Measurements from ENCODE around the gene RAB23. TPM values are rescaled to one million over a fixed set of nuclear protein-coding genes. Genes with fewer than 3 reads are reported as not detected.

Gene RAB23
- total RNA-seq, 3 donors from 2014 or later = 10.4 to 11.7 (median 10.8) TPM

GRCh38 chr6:57215260-57215659 lies 6.8 kb downstream of the RAB23 start:
- Histone ChIP-seq H3K4me1 (no peaks in the 10 kb centered on the region), H3K4me3 (no peak overlapping the region), H3K9me3 (no peaks in the 10 kb centered on the region), H3K27me3 (no peaks in the 10 kb centered on the region), H3K36me3 (no peaks in the 10 kb centered on the region), H3K27ac (no peak overlapping the region)
- intact Hi-C loops (cut with DNase I; ENCODE audit: low total_unique reads) = no loop called here
- no peak for TF ChIP-seq POLR2A (IDR thresholded peaks at IDR 0.05)
- no peak for TF ChIP-seq POLR2AphosphoS5 (IDR thresholded peaks at IDR 0.05)
- TF ChIP-seq, protein P1, sequence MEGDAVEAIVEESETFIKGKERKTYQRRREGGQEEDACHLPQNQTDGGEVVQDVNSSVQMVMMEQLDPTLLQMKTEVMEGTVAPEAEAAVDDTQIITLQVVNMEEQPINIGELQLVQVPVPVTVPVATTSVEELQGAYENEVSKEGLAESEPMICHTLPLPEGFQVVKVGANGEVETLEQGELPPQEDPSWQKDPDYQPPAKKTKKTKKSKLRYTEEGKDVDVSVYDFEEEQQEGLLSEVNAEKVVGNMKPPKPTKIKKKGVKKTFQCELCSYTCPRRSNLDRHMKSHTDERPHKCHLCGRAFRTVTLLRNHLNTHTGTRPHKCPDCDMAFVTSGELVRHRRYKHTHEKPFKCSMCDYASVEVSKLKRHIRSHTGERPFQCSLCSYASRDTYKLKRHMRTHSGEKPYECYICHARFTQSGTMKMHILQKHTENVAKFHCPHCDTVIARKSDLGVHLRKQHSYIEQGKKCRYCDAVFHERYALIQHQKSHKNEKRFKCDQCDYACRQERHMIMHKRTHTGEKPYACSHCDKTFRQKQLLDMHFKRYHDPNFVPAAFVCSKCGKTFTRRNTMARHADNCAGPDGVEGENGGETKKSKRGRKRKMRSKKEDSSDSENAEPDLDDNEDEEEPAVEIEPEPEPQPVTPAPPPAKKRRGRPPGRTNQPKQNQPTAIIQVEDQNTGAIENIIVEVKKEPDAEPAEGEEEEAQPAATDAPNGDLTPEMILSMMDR (IDR thresholded peaks at IDR 0.05) = no peak
- DNase-seq (ENCODE audit: low spot score in 2 of 2) = no peak

DNA sequence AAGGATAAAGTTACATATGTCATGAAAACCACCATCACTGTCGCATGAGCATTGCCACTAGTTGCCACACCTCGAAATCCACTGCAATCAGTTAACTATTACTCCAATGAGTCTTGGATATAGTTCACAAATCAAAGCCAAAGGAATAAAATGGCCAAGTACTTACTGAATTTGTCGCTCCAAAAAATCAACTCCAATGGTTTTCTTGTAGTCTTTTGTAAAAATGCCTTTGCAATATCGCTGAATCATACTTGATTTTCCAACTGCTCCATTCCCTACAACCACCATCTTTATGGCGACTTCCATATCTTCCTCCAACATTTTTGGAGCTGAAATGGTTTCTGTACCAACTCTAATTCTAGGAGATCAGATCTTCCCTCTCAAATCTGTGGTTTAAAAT lies 12.0 kb downstream of the RAB23 start:
- Histone ChIP-seq H3K27ac (no peak overlapping the region), H3K4me1 (no peaks in the 10 kb centered on the region), H3K36me3 (no peaks in the 10 kb centered on the region), H3K27me3 (no peaks in the 10 kb centered on the region), H3K4me3 (no peak overlapping the region), H3K9me3 (no peaks in the 10 kb centered on the region)
- no peak for DNase-seq (ENCODE audit: low spot score in 2 of 2)
- intact Hi-C loops (cut with DNase I; ENCODE audit: low total_unique reads) = no loop called here
- TF ChIP-seq POLR2A (IDR thresholded peaks at IDR 0.05) (no peak), POLR2AphosphoS5 (IDR thresholded peaks at IDR 0.05) (no peak)
- TF ChIP-seq, protein P1 (IDR thresholded peaks at IDR 0.05) = no peak

DNA sequence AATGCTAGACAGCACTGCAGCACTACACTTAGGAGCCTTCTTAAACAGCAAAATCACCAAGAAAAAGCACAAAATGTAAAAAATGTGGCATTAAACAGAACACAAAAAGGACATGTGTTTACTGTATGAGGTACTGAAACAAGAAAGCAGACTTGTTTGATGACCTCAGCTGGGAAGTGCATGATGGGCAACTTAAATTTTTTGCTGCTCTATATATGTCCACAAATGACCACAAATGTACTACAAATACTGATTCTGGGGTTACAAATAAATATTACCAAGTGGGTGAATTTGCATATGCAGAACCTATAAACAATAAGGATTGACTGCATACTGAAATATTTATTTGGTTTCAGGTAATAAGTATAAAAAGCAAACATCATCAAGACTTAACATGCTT lies 13.1 kb downstream of the RAB23 start:
- Histone ChIP-seq H3K27me3 (no peaks in the 10 kb centered on the region), H3K4me1 (no peaks in the 10 kb centered on the region), H3K9me3 (no peaks in the 10 kb centered on the region), H3K36me3 (no peaks in the 10 kb centered on the region), H3K27ac (no peak overlapping the region), H3K4me3 (no peak overlapping the region)
- no peak for DNase-seq (ENCODE audit: low spot score in 2 of 2)
- intact Hi-C loops (cut with DNase I; ENCODE audit: low total_unique reads) = no loop called here
- TF ChIP-seq POLR2AphosphoS5 (IDR thresholded peaks at IDR 0.05) = no peak
- TF ChIP-seq, protein P1 (IDR thresholded peaks at IDR 0.05) = no peak
- TF ChIP-seq POLR2A (IDR thresholded peaks at IDR 0.05) = no peak

- Histone ChIP-seq H3K27ac (no peak overlapping the region), H3K36me3 (no peaks in the 10 kb centered on the region), H3K9me3 (no peaks in the 10 kb centered on the region), H3K27me3 (no peaks in the 10 kb centered on the region), H3K4me3 (no peak overlapping the region), H3K4me1 (no peaks in the 10 kb centered on the region)
- DNase-seq (ENCODE audit: low spot score in 2 of 2) = no peak
- TF ChIP-seq POLR2AphosphoS5 (IDR thresholded peaks at IDR 0.05) (no peak), POLR2A (IDR thresholded peaks at IDR 0.05) (no peak)
- TF ChIP-seq, protein P1 (IDR thresholded peaks at IDR 0.05) = no peak
- intact Hi-C loops (cut with DNase I; ENCODE audit: low total_unique reads) = no loop called here
Measured at GRCh38 chr6:57207872-57208271, 14.2 kb downstream of the RAB23 start.

GRCh38 chr6:57207141-57207540 lies 15.0 kb downstream of the RAB23 start:
- H3K4me1 ChIP-seq = no peaks in the 10 kb centered on the region
- H3K36me3 ChIP-seq = no peaks in the 10 kb centered on the region
- H3K4me3 ChIP-seq = no peak overlapping the region
- intact Hi-C loops (cut with DNase I; ENCODE audit: low total_unique reads) = no loop called here
- no peak overlapping the region for H3K27ac ChIP-seq
- no peak for TF ChIP-seq POLR2AphosphoS5 (IDR thresholded peaks at IDR 0.05)
- TF ChIP-seq POLR2A (IDR thresholded peaks at IDR 0.05) = no peak
- TF ChIP-seq, protein P1 (IDR thresholded peaks at IDR 0.05) = no peak
- DNase-seq (ENCODE audit: low spot score in 2 of 2) = no peak
- no peaks in the 10 kb centered on the region for H3K27me3 ChIP-seq
- no peaks in the 10 kb centered on the region for H3K9me3 ChIP-seq
